LNCAP (cell line): ENCODE data around the gene MUC13.

Source experiments
- CTCF ChIP-seq: fragments of 450-650 bp; IDR thresholded peaks from 2 replicates; pipeline ENCODE4 v1.5.1; 2017; ENCODE audit warnings: mild to moderate bottlenecking

Gene MUC13

GRCh38 chr3:124972457-124972856, 37.9 kb upstream of the MUC13 start:
- TF ChIP-seq CTCF = no peak

- TF ChIP-seq CTCF = no peak
Observed at GRCh38 chr3:124969963-124970722, 35.6 kb upstream of the MUC13 start.

- TF ChIP-seq CTCF = no peak
Observed at GRCh38 chr3:124969190-124969589, 34.6 kb upstream of the MUC13 start.

- TF ChIP-seq CTCF = no peak
Observed at GRCh38 chr3:124967964-124968363, 33.4 kb upstream of the MUC13 start.

GRCh38 chr3:124966521-124967445, 32.2 kb upstream of the MUC13 start:
- TF ChIP-seq CTCF = no peak

- no peak for TF ChIP-seq CTCF
Observed at GRCh38 chr3:124965413-124965812, 30.9 kb upstream of the MUC13 start.

GRCh38 chr3:124964387-124964786, 29.8 kb upstream of the MUC13 start:
- TF ChIP-seq CTCF = no peak
